ENCODE results near the gene EPB41L4B.

- TF ChIP-seq CTCF (IDR thresholded peaks at IDR 0.05) (no peak), POLR2A (IDR thresholded peaks at IDR 0.05) (no peak)
Measured at GRCh38 chr9:109139851-109140250, 181.0 kb downstream of the EPB41L4B start.

Data from breast epithelium (tissue), 3 donors.